H1 (cell line): ENCODE data around the gene KRT72.

Source experiments
- HDAC2 ChIP-seq, 2 experiments: fragments of 300-600 bp in 1 of 2; sonication (generic) in 1 of 2; IDR thresholded peaks; 2 replicates each; pipeline ENCODE4 v1.6.1; 2011 to 2012; ENCODE audit warnings: low read depth in 2 of 2, low read length in 2 of 2, mild to moderate bottlenecking in 2 of 2, moderate library complexity in 2 of 2, borderline replicate concordance in 1 of 2, inconsistent platforms in 1 of 2
- POLR2AphosphoS5 ChIP-seq: IDR thresholded peaks from 2 replicates; pipeline ENCODE4 v1.6.1; 2011; ENCODE audit warnings: low read depth, low read length
- TF ChIP-seq, protein P1 (sequence below), 3 experiments: IDR thresholded peaks; 1 replicate in 2 of 3; 2 replicates in 1 of 3; pipeline versions ENCODE4 v1.5.1 to v1.6.1; 2011; ENCODE audit warnings: low read length in 3 of 3, mild to moderate bottlenecking in 3 of 3, inconsistent platforms in 2 of 3, low read depth in 1 of 3, moderate library complexity in 1 of 3; ENCODE audit not compliant: insufficient read depth in 1 of 3; ENCODE audit errors: control extremely low read depth in 1 of 3

DNA sequence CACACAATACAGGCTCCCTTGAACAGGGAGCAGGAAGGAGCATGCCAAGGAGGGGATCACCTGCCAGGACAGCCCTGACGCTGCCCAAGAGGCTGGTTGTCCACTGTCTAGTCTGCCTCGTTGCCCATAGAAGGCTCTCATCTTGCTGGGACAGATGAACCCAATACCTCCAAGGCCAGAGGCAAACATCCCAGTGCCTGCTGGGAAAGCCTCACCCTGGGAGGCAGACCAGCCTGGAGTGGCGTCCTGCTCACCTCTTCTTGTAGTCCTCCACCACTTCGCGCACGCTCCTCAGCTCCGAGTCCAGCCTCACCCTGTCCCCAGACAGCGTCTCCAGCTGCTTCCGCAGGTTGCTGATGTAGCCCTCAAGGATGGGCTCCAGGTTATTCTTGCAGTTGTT is 14.6 kb upstream of the KRT72 start:
- TF ChIP-seq POLR2AphosphoS5 (no peak), HDAC2 (IDR thresholded peaks at IDR 0.05; ENCODE audit: borderline replicate concordance in 1 of 2, low read depth in 2 of 2, low read length in 2 of 2) (no peak)
- TF ChIP-seq, protein P1, sequence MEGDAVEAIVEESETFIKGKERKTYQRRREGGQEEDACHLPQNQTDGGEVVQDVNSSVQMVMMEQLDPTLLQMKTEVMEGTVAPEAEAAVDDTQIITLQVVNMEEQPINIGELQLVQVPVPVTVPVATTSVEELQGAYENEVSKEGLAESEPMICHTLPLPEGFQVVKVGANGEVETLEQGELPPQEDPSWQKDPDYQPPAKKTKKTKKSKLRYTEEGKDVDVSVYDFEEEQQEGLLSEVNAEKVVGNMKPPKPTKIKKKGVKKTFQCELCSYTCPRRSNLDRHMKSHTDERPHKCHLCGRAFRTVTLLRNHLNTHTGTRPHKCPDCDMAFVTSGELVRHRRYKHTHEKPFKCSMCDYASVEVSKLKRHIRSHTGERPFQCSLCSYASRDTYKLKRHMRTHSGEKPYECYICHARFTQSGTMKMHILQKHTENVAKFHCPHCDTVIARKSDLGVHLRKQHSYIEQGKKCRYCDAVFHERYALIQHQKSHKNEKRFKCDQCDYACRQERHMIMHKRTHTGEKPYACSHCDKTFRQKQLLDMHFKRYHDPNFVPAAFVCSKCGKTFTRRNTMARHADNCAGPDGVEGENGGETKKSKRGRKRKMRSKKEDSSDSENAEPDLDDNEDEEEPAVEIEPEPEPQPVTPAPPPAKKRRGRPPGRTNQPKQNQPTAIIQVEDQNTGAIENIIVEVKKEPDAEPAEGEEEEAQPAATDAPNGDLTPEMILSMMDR (IDR thresholded peaks at IDR 0.05; ENCODE audit: control extremely low read depth in 1 of 3, insufficient read depth in 1 of 3, low read depth in 1 of 3, low read length in 3 of 3), result no peak
